Measurements from ENCODE around the gene MRPL49. TPM values are rescaled to one million over a fixed set of nuclear protein-coding genes. Genes with fewer than 3 reads are reported as not detected.
A peak's percentile ranks its signal among the peaks of the same experiment; 100 is the strongest.
"Not testable (repeated sequence)": the region's sequence is repeated elsewhere in the genome, so short reads cannot be mapped to it uniquely, and the experiment has no call there.

MRPL49 gene
- total RNA-seq, 1 donor from 2014 or later = 42.1 TPM

- DNase-seq (ENCODE audit: low read depth) = no peak
- no peak for FAIRE-seq
Measured at GRCh38 chr11:65118097-65118837, 3.9 kb upstream of the MRPL49 start.

DNA sequence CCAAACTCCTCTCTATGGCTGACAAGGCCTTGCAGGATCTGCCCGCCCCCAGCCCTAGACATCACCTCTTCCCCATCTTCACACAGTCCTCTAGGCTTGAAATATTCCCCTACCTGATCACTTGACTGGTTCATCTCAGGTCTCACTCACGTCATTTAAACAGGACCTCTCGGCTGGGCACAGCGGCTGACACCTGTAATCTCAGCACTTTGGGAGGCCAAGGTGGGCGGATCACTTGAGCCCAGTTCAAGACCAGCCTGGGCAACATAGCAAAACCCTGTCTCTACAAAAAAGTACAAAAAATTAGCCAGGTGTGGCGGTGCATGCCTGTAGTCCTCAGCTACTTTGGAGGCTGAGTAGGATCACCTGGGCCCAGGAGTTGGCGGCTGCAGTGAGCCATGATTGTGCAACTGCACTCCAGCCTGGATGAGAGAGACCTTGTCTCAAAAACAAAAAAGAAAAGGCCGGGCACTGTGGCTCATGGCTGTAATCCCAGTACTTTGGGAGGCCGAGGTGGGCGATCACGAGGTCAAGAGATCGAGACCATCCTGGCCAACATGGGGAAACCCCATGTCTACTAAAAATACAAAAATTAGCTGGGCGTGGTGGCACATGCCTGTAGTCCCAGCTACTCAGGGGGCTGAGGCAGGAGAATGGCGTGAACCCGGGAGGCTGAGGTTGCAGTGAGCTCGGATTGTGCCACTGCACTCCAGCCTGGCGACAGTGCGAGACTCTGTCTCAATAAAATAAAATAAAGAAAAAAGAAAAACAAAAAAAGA, 3.0 kb upstream of the MRPL49 start:
- DNase-seq (ENCODE audit: low read depth); H3K27me3 ChIP-seq (ENCODE audit: control insufficient read depth, insufficient read depth, low read length); FAIRE-seq; H3K4me3 ChIP-seq (ENCODE audit: low read depth, low read length): not testable (repeated sequence)
- H3K36me3 ChIP-seq (ENCODE audit: control insufficient read depth, insufficient read depth, low read length) = peaks cover 26% of the 10 kb centered on the region

More at GRCh38 chr11:65118097-65118837, 3.9 kb upstream of the MRPL49 start:
- no peak for TF ChIP-seq CTCF (IDR thresholded peaks at IDR 0.05; ENCODE audit: insufficient read depth, low read length, severe bottlenecking)
- no peak overlapping the region for H3K4me3 ChIP-seq (ENCODE audit: low read depth, low read length)
- H3K36me3 ChIP-seq (ENCODE audit: control insufficient read depth, insufficient read depth, low read length) = peaks cover 26% of the 10 kb centered on the region
- no peaks in the 10 kb centered on the region for H3K27me3 ChIP-seq (ENCODE audit: control insufficient read depth, insufficient read depth, low read length)

DNA sequence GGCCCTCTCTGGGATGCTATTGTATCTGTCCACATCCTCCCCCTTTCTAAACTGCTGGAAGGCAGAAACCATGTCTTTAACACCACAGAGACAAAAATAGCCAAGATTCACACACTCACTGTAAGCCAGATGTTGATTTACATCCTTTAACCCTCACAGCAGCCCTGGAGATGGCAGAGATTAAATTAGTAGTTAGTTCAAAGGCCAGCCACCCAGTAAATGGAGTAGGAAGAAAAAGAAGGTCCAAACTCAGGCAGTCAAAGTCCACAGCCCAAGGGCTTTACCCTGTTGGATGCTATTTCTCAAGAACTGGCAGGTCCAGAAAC, 2.5 kb upstream of the MRPL49 start:
- no peak for DNase-seq (ENCODE audit: low read depth)
- no peak for FAIRE-seq
- Histone ChIP-seq H3K4me3 (ENCODE audit: low read depth, low read length) (no peak overlapping the region), H3K36me3 (ENCODE audit: control insufficient read depth, insufficient read depth, low read length) (peaks cover 29% of the 10 kb centered on the region), H3K27me3 (ENCODE audit: control insufficient read depth, insufficient read depth, low read length) (no peaks in the 10 kb centered on the region)
- TF ChIP-seq CTCF (IDR thresholded peaks at IDR 0.05; ENCODE audit: insufficient read depth, low read length, severe bottlenecking) = no peak

DNA sequence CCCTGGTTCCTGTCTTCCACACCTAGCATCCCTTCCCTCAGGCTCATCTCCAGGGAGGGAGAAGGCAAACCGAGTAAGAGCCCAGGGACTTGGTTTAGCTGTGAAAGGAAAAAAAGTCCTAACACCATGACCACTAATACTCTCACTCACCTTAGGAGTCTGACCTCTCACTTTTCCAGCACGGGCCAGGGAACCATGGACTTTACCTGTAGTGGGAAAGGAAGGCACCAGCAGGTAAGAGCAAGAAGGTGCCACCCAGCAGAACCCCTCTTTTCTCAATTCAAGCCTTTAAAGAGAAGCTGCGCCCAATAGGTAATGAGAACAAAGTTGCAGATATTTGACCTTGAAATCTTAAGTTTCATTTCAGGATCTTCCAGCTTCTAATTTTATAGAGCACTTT, 1.3 kb upstream of the MRPL49 start:
- no peak for TF ChIP-seq CTCF (IDR thresholded peaks at IDR 0.05; ENCODE audit: insufficient read depth, low read length, severe bottlenecking)
- Histone ChIP-seq H3K4me3 (ENCODE audit: low read depth, low read length) (peak overlapping the region; percentile 79), H3K27me3 (ENCODE audit: control insufficient read depth, insufficient read depth, low read length) (no peaks in the 10 kb centered on the region), H3K36me3 (ENCODE audit: control insufficient read depth, insufficient read depth, low read length) (peaks cover 36% of the 10 kb centered on the region)
- FAIRE-seq (no peak), DNase-seq (ENCODE audit: low read depth) (no peak)

GRCh38 chr11:65121447-65121864, 665 bp upstream of the MRPL49 start:
- DNase-seq (ENCODE audit: low read depth) = no peak
- H3K36me3 ChIP-seq (ENCODE audit: control insufficient read depth, insufficient read depth, low read length) = peaks cover 33% of the 10 kb centered on the region
- no peak for TF ChIP-seq CTCF (IDR thresholded peaks at IDR 0.05; ENCODE audit: insufficient read depth, low read length, severe bottlenecking)
- H3K4me3 ChIP-seq (ENCODE audit: low read depth, low read length) = peak overlapping the region; percentile 79
- no peak for FAIRE-seq
- H3K27me3 ChIP-seq (ENCODE audit: control insufficient read depth, insufficient read depth, low read length) = no peaks in the 10 kb centered on the region

DNA sequence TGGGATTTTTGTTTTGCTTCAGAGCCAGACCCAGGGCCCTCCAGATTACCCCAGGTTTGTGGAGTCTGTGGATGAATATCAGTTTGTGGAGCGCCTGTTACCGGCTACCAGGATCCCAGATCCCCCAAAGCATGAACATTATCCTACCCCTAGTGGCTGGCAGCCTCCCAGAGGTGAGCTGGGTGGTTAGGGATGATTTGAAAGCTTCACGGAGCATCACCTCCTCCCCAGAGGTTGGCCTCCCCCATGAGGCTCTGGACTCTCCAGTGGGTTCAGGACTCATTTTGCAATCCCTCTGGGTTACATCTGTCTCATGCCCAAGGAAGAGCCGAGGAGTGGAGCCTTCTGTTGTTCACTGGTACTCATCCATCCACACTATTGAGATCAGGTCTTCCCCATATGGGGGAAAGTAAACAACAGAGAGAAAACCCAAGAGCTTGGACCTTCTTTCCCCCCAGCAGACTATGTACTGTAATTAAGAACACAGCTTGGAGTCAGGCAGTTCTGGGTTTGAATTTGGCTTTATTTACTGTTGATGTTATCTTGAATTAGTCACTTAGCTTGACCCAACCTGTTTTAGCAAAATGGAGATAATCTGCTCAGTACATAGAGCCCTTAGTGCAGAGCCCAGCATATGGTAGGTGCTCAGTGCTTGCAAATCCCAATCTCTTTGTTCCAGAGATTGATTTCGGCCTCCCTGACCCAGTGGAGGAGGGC, 2.5 kb downstream of the MRPL49 start:
- DNase-seq (ENCODE audit: low read depth) (no peak), FAIRE-seq (no peak)
- TF ChIP-seq CTCF (IDR thresholded peaks at IDR 0.05; ENCODE audit: insufficient read depth, low read length, severe bottlenecking) = no peak
- H3K4me3 ChIP-seq (ENCODE audit: low read depth, low read length) = no peak overlapping the region
- peaks cover 44% of the 10 kb centered on the region for H3K36me3 ChIP-seq (ENCODE audit: control insufficient read depth, insufficient read depth, low read length)
- H3K27me3 ChIP-seq (ENCODE audit: control insufficient read depth, insufficient read depth, low read length) = no peaks in the 10 kb centered on the region
